GM10847 (cell line): ENCODE measurements around the gene NBEA.

Experiments used
- POLR2A ChIP-seq: IDR thresholded peaks from 2 replicates; pipeline ENCODE4 v1.6.1; 2011; ENCODE audit not compliant: insufficient read length; ENCODE audit errors: extremely low read depth

NBEA gene

GRCh38 chr13:35552172-35552844 lies 610.2 kb downstream of the NBEA start:
- TF ChIP-seq POLR2A: no peak

DNA sequence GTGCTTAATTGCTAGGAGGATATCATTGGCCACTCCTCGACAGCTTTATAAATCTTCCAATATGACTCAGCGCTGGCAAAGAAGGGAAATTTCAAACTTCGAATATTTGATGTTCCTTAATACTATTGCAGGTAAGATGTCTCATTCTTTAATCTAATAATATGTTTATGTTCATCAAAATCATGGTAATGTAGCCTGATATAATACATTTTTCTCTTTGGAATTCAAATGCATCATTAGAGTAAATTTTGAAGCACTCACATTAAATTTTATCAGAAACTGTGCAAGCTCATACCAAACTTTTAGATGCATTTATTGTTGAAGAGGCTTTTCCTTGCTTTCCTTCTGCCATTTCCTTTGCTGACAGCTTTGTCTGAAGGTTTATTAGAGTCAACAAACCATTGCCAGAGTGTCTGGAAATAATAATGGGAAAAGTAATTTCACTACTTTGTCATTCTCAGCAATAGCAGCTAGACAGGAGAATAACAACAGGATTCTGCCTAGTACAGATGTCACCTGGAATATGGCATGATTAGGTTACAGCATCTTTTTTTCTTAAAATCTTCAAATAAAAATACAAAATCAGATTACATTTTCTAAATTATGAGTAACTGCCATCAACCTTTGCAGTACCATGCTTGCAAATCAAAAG lies 613.0 kb downstream of the NBEA start:
- TF ChIP-seq POLR2A: no peak

GRCh38 chr13:35557475-35557874 lies 615.4 kb downstream of the NBEA start:
- TF ChIP-seq POLR2A: no peak

DNA sequence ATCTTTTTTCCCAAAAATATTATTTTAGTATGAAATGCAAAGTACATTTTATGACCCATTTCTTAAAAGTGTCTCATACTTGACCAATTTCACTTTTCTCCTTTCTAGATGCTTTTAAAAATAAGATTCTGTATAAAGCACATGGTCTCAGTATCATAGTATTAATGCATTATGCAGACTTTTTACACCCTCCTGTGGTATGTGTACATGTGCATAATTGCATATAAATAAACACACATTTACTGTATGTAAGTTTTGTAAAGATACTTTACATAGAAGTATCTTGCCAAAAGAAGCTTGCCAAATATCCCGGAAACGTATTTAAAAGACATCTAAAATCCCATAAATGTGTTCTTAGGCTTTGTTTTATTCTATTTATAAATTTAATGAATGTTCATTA lies 619.5 kb downstream of the NBEA start:
- TF ChIP-seq POLR2A: no peak

DNA sequence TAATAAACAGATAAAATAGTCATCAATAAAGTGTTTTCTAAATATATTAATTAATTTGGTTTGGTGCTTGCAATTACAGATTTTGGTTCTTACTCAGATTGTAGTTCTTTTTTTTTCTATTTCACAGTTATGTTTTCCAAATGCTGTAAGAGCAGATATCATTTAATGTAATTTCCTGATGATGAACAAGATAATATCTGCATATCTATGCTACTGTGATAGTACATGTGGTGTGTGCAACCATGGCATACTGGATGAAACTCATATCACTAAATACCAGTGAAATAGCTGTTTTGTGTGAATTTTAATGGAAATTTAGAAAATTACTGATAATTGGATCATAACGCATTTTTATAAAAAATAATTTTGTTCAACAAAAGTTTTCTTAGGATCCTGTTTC lies 623.2 kb downstream of the NBEA start:
- no peak for TF ChIP-seq POLR2A

GRCh38 chr13:35566340-35566739 lies 624.3 kb downstream of the NBEA start:
- TF ChIP-seq POLR2A: no peak

DNA sequence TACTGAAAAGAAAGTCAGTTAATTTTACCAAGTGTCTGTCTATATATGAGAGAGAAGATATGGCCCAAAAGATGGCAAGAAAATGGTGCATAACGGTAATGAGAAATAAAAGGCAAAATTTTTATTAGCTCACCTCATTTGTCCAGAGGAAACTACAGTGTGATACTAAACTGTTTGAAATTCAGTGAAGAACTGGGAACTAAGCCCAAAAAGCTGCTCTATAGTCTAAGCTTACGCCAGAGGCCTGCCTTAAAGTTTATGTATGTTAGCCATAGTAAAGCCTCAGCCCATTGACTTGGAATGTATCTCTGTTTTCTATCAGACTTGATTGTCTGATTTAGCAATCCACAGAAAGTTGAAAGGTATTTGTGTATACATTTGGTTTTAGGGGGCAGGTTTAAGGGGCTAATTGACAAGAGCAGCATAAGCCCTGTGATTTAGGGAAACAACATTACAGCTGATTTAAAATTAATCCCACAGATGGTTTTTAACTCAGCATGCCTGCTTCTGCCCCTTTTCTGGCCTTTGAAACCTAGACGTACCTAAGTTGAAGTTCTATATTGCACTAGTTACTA lies 625.4 kb downstream of the NBEA start:
- no peak for TF ChIP-seq POLR2A

DNA sequence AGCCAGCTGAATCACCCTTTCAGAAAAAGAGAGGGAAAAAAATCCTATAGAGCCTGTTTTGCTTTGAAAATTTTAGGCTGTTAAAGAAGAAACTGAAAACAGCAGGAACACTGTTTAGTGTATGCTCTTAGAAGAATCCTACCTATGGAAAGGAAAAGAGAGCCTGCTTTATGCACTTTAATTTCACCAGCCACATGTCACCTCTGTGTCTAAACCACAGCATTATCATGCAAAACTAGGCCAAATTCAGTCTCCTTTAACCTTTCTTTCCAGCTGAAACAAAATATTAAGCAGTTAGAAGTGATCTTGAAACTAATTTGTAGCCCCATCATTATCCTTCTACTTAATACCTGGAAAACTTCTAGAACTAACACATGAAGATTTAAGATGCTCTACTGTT lies 631.6 kb downstream of the NBEA start:
- no peak for TF ChIP-seq POLR2A

GRCh38 chr13:35592457-35592856 lies 650.4 kb downstream of the NBEA start:
- no peak for TF ChIP-seq POLR2A

GRCh38 chr13:35593651-35594050 lies 651.6 kb downstream of the NBEA start:
- no peak for TF ChIP-seq POLR2A

DNA sequence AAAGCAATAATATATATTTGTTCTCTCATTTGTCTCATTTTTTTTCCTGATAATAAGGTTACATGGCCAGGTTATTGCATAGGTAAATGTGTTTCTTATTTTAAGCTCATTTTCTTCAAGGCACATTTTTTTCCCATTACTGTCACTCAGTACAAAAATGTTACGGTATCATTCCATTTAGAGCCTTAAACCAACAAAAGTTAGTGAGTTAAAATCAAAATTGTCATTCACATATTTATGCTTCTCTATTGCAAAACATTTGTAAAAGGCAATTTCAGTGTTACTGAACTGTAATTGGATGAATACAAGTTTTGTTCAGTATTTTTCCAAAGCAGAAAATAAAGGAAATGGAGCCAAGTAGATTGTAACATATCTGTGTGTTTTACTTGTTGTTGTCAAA lies 652.0 kb downstream of the NBEA start:
- no peak for TF ChIP-seq POLR2A

DNA sequence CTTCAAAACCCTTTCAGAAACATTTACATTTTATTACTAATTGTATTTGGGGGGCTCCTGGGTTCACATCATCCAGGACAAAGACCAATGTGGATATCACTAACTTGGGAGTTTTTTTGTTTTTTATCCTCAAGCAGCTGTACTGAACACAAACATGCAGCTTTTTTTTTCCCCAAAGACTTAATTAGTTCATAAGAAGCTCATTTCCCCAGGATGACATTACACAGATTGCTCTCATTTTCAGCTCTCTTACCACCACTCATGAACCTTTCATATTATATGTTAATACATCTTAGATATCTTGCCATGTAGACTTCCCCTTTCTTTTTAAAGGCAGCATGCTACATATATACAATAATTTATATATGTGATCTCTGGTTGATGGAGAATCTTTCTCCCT lies 653.1 kb downstream of the NBEA start:
- TF ChIP-seq POLR2A: no peak

DNA sequence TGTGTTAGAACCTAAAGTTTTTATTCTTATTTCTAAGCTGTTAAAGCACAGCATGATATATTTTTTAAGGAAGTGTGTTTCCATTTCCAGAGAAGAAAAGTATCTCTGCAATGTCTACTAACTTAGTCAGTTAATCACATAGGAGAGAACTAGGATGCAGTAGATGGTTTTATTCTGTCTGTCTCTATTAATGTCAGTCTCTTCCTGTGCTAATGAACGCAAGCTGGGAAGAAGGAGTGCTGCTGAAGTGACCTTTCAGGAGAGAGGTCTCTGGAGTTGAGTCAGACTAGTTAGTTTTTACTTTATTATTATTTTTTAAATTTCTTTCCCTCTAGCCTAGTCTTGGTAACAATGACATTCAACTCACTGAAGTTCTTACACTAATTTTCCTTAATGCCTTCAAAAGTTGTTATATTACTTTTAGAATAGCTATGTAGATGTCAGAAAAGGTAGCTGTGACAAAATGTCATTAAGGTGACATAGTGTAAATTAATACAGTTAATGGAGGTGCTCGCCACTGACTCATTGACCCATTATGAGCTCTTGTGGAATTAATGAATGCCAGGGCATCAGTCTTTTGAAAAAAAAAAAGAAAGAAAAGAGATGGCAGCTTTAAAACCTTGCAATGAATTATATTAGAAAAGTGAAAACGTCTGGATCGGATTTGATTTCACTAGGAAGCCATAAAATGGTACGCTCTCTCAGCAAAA lies 654.4 kb downstream of the NBEA start:
- no peak for TF ChIP-seq POLR2A

DNA sequence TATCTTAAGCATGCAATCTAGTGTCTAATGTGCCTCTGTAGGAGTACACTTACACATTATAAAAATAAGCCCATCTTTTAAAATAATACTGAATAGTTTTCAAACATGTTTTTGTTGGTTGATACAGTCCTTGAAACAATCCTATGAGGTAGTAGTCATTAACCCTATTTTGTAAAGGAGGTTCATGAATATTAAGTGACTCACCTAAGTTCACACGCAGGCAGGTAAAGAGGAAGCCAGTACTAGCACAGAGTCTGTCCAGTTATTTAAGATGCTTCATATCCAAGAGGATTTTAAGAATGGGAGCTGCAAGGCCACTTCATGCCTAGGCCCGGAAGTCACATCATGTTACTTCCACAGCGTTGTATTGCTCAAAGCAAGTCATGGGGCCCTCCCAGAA lies 655.4 kb downstream of the NBEA start:
- TF ChIP-seq POLR2A: no peak

DNA sequence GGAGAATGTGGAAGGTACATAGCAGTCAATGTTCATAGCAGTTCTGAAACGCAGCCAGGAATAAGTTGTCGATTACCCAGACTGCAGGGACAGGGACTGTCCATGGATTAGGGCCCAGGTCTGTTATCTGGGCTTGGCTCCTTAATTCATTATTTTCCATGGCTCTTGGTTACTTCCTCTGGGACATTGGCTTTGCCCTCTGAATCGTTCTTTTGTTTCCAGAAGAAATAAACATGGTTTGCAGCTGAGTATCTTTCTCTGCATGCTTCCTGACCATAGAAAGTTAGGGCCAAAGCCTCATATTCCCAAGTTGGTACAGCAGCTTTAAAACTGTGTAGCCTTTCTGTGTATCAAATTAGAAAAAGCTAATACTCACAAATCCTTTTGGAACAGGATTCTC lies 656.2 kb downstream of the NBEA start:
- TF ChIP-seq POLR2A: no peak

- no peak for TF ChIP-seq POLR2A
These were observed 656.8 kb downstream of the NBEA start for GRCh38 chr13:35598790-35599369.
